ENCODE measurements around the gene ATP10A. TPM values are rescaled to one million over a fixed set of nuclear protein-coding genes. Genes with fewer than 3 reads are reported as not detected.
A peak's percentile ranks its signal among the peaks of the same experiment; 100 is the strongest.

ATP10A gene
- polyA plus RNA-seq, 3 donors, result 0.71 to 3.9 (median 0.92) TPM

DNA sequence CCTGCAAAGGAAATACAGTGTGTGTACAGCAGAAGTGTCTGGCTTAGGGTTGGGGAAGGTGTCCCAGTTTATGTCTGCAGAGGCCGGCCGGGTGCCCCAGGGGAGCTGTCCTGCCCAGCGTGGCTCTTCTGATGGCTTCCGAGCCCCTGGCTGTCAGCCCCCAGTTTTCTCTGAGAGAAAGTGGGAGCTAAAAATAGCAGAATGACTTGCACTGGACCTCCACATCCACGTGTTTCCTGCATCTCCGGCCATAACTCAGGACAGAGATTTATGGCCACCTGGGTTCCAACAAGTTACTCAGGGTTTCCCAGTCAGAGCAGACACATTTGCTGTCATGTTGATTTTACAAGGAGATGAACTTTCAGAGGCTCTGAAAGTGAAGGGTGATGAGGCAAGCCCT is 192.0 kb downstream of the ATP10A start:
- WGBS (ENCODE audit: insufficient coverage), result 0% methylated on average over 2 of the region's 6 CpGs
- Histone ChIP-seq H4K20me1 (ENCODE audit: insufficient read depth, low read length) (no peaks in the 10 kb centered on the region), H3K4me1 (ENCODE audit: control insufficient read depth in 1 of 2, insufficient read depth in 2 of 2, low read length in 2 of 2) (no peaks in the 10 kb centered on the region), H3K9ac (ENCODE audit: insufficient read depth, low read length, poor library complexity, severe bottlenecking) (no peak overlapping the region), H2AFZ (ENCODE audit: insufficient read depth, low read depth, low read length, poor library complexity, severe bottlenecking) (no peak overlapping the region), H3K79me2 (ENCODE audit: insufficient read depth, low read length) (no peaks in the 10 kb centered on the region), H3K27me3 (ENCODE audit: control insufficient read depth in 2 of 2, insufficient read depth in 2 of 2, low read length in 2 of 2) (peaks cover 11 to 27% of the 10 kb centered on the region in 2 donors), H3K9me3 (replicated peaks in 1 of 2; ENCODE audit: control insufficient read depth in 1 of 2, insufficient read depth in 1 of 2, low read length in 2 of 2) (no peaks in the 10 kb centered on the region), H3K27ac (ENCODE audit: low read depth in 1 of 2, low read length in 2 of 2) (no peak overlapping the region), H3K4me2 (replicated peaks; ENCODE audit: extremely low read depth, low read length, poor library complexity, severe bottlenecking) (no peak overlapping the region), H3K36me3 (replicated peaks in 1 of 2; ENCODE audit: control insufficient read depth in 1 of 2, insufficient read depth in 2 of 2, low read length in 2 of 2) (no peaks in the 10 kb centered on the region), H3K4me3 (replicated peaks in 1 of 3; ENCODE audit: low read depth in 2 of 3, low read length in 3 of 3) (no peak overlapping the region)
- DNase-seq, result no peak
- no peak overlapping the region for H3K27ac Mint-ChIP-seq
- TF ChIP-seq, protein P1, sequence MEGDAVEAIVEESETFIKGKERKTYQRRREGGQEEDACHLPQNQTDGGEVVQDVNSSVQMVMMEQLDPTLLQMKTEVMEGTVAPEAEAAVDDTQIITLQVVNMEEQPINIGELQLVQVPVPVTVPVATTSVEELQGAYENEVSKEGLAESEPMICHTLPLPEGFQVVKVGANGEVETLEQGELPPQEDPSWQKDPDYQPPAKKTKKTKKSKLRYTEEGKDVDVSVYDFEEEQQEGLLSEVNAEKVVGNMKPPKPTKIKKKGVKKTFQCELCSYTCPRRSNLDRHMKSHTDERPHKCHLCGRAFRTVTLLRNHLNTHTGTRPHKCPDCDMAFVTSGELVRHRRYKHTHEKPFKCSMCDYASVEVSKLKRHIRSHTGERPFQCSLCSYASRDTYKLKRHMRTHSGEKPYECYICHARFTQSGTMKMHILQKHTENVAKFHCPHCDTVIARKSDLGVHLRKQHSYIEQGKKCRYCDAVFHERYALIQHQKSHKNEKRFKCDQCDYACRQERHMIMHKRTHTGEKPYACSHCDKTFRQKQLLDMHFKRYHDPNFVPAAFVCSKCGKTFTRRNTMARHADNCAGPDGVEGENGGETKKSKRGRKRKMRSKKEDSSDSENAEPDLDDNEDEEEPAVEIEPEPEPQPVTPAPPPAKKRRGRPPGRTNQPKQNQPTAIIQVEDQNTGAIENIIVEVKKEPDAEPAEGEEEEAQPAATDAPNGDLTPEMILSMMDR (IDR thresholded peaks at IDR 0.05), result no peak
- no peak overlapping the region for H3K4me3 Mint-ChIP-seq
- H3K9me3 Mint-ChIP-seq, result peaks cover 0 to 2% (median 0%) of the 10 kb centered on the region in 7 donors
- H3K27me3 Mint-ChIP-seq (ENCODE audit: low read depth in 3 of 3), result peaks cover 18 to 33% (median 31%) of the 10 kb centered on the region in 3 donors
- intact Hi-C loops (cut with micrococcal nuclease), result no loop called here
- peaks cover 2% of the 10 kb centered on the region for H3K4me1 Mint-ChIP-seq
- no peaks in the 10 kb centered on the region for H3K36me3 Mint-ChIP-seq

DNA sequence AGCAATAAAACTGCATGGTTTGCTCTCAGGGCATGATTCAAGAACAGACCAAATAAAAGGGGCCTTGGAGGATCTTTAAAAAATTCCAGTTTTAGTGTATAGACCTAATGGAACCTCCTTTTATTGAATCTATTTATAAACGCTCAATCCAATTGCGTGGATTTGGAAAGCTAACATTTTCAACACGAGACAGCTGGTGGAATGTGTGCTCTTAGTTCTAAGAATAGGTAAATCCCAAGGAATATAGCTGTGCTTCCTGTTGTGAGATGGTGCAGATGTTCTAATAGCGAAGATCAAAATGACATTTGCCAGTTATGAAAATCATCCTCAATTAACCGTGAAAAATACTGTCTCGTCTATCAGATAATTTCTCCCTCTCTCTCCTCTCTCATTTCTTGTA is 192.5 kb downstream of the ATP10A start:
- Histone ChIP-seq H3K4me1 (ENCODE audit: control insufficient read depth in 1 of 2, insufficient read depth in 2 of 2, low read length in 2 of 2) (no peaks in the 10 kb centered on the region), H3K27ac (ENCODE audit: low read depth in 1 of 2, low read length in 2 of 2) (no peak overlapping the region), H2AFZ (ENCODE audit: insufficient read depth, low read depth, low read length, poor library complexity, severe bottlenecking) (no peak overlapping the region), H4K20me1 (ENCODE audit: insufficient read depth, low read length) (no peaks in the 10 kb centered on the region), H3K27me3 (ENCODE audit: control insufficient read depth in 2 of 2, insufficient read depth in 2 of 2, low read length in 2 of 2) (peaks cover 11 to 27% of the 10 kb centered on the region in 2 donors), H3K4me3 (replicated peaks in 1 of 3; ENCODE audit: low read depth in 2 of 3, low read length in 3 of 3) (no peak overlapping the region), H3K9ac (ENCODE audit: insufficient read depth, low read length, poor library complexity, severe bottlenecking) (no peak overlapping the region), H3K36me3 (replicated peaks in 1 of 2; ENCODE audit: control insufficient read depth in 1 of 2, insufficient read depth in 2 of 2, low read length in 2 of 2) (no peaks in the 10 kb centered on the region), H3K4me2 (replicated peaks; ENCODE audit: extremely low read depth, low read length, poor library complexity, severe bottlenecking) (no peak overlapping the region), H3K9me3 (replicated peaks in 1 of 2; ENCODE audit: control insufficient read depth in 1 of 2, insufficient read depth in 1 of 2, low read length in 2 of 2) (no peaks in the 10 kb centered on the region), H3K79me2 (ENCODE audit: insufficient read depth, low read length) (no peaks in the 10 kb centered on the region)
- H3K4me3 Mint-ChIP-seq, result peak overlapping the region in 1 of 2 donors; percentile 10
- intact Hi-C loops (cut with micrococcal nuclease), result no loop called here
- peaks cover 2% of the 10 kb centered on the region for H3K4me1 Mint-ChIP-seq
- DNase-seq, result no peak
- peaks cover 0 to 2% (median 0%) of the 10 kb centered on the region in 7 donors for H3K9me3 Mint-ChIP-seq
- H3K27me3 Mint-ChIP-seq (ENCODE audit: low read depth in 3 of 3), result peaks cover 18 to 33% (median 31%) of the 10 kb centered on the region in 3 donors
- H3K27ac Mint-ChIP-seq, result no peak overlapping the region
- WGBS (ENCODE audit: insufficient coverage), result no CpG with 5 or more reads among the region's 6 CpGs
- H3K36me3 Mint-ChIP-seq, result no peaks in the 10 kb centered on the region
- TF ChIP-seq, protein P1 (IDR thresholded peaks at IDR 0.05), result no peak

All from CD14-positive monocyte (primary cell).